Stomach (tissue), 9 donors: ENCODE results near the gene CLEC4G. TPM values are rescaled to one million over a fixed set of nuclear protein-coding genes. Genes with fewer than 3 reads are reported as not detected.

Source experiments
- DNase-seq, 2 donors: peaks; one replicate each; pipeline versions ENCODE4 v3.0.0 to v3.0.0-alpha.2; 2013 to 2019
- H3K27ac ChIP-seq, 5 donors: fragments of 200-600 bp in 4 of 5; sonication (generic) in 4 of 5; one replicate each; pipeline ENCODE4 v1.5.1; 2013 to 2019; ENCODE audit warnings: mild to moderate bottlenecking in 1 of 5, moderate library complexity in 1 of 5
- H3K27me3 ChIP-seq, 3 donors: fragments of 200-600 bp; sonication (generic); one replicate each; pipeline ENCODE4 v1.5.1; 2017 to 2019; ENCODE audit warnings: mixed run types in 1 of 3
- H3K36me3 ChIP-seq, 4 donors: fragments of 200-600 bp; sonication (generic); 1 replicate in 3 of 4; 2 replicates in 1 of 4; pipeline ENCODE4 v1.5.1; 2016 to 2019
- H3K4me1 ChIP-seq, 4 donors: fragments of 200-600 bp; sonication (generic); one replicate each; pipeline ENCODE4 v1.5.1; 2016 to 2019
- H3K4me3 ChIP-seq, 4 donors: fragments of 200-600 bp; sonication (generic) in 3 of 4; one replicate each; pipeline ENCODE4 v1.5.1; 2016 to 2019; ENCODE audit warnings: mild to moderate bottlenecking in 1 of 4
- H3K9me3 ChIP-seq, 4 donors: fragments of 200-600 bp; sonication (generic); one replicate each; pipeline ENCODE4 v1.5.1; 2016 to 2019
- EP300 ChIP-seq: sonication (generic); formaldehyde crosslinking; IDR thresholded peaks from one replicate; pipeline ENCODE4 v1.6.1; 2017; ENCODE audit warnings: antibody characterized with exemption
- POLR2A ChIP-seq, 4 donors: fragments of 450-650 bp; IDR thresholded peaks; one replicate each; pipeline ENCODE4 v1.6.1; 2016; ENCODE audit warnings: antibody characterized with exemption in 4 of 4, control low read depth in 2 of 4, mild to moderate bottlenecking in 1 of 4, moderate library complexity in 1 of 4
- POLR2AphosphoS5 ChIP-seq, 3 donors: sonication (generic); formaldehyde crosslinking; IDR thresholded peaks; one replicate each; pipeline ENCODE4 v1.6.1; 2016; ENCODE audit warnings: antibody characterized with exemption in 3 of 3
- WGBS, 5 donors: extraction: QIAGEN DNeasy Blood & Tissue Kit in 3 of 5; methylation state at CpG; one replicate each; pipeline versions ENCODE4 v1.1.5 to v1.1.7; 2013 to 2018; 5-methylcytosine and 5-hydroxymethylcytosine counted together
- intact Hi-C: fragments of 100-400 bp; cut with DNase I; formaldehyde crosslinking; loops from one replicate; pipeline ENCODE4 v1.15.1; 2023; ENCODE audit warnings: low total_unique reads
- polyA plus RNA-seq, 3 donors: library from polyadenylated mRNA; stranded (reverse); fragments of 200-250 nt; gene quantifications; one replicate each; pipeline ENCODE4 v1.2.3, GENCODE V29; 2013
- total RNA-seq, 5 donors: library from RNA; depleted of rRNA; stranded (reverse); fragments of >200 nt; gene quantifications; one replicate each; pipeline versions ENCODE4 v1.1.0 to v1.2.3, GENCODE V29; 2014 to 2016
- TF ChIP-seq, protein P1 (sequence below), 7 experiments: fragments of 450-650 bp in 4 of 7; fragments of 200-600 bp in 3 of 7; sonication (generic) in 3 of 7; IDR thresholded peaks; one replicate each; pipeline ENCODE4 v1.5.1; 2016 to 2019; ENCODE audit warnings: antibody characterized with exemption in 7 of 7, control low read depth in 2 of 7, mild to moderate bottlenecking in 1 of 7
- donor health status: healthy with polysubstance abuse.
- donor health status: Bipolar disorder and iron deficiency.
- donor health status: healthy.

The CLEC4G gene
- total and polyA plus RNA-seq, 8 donors, result 0.25 to 1.2 (median 0.69) TPM; not detected in 4

DNA sequence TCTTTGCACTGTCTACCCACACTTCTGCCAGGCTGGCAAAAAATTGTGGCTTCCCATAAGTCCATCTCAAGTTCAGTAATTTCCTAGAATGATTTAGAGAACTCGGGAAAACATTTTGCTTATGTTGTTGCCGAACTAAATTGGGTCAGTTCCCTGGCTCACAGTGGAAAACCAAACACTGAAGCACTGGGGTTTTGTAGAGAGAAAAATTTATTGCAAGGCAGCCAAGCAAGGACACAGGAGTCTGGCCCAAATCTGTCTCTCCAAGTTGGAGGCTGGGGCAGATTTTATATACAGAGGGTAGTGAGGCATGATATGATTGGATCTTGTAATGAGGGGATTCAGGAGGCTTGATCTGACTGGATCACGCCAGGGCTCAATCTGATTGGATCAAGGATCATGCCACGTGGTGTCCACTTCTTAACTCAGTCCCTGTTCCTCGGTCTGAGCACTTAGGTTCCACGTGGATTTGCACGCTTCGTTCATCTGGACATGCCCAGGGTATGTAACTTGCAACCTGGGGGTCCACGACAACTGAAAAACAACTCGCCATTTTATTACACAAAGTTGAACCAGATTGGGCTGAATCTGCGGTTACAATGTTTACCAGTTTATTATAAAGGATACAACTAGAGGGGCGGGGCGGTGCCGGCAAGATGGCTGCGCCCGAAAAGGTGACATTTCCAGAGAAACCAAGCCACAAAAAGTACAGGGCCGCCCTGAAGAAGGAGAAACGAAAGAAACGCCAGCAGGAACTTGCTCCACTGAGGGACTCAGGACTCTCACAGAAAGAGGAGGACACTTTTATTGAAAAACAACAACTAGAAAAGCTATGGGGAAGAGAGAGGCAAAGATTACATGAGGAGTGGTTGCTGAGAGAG, 8.1 kb upstream of the CLEC4G start:
- H3K9me3 ChIP-seq, result no peaks in the 10 kb centered on the region
- H3K27ac ChIP-seq, result peak overlapping the region in 1 of 5 donors; percentile 7

DNA sequence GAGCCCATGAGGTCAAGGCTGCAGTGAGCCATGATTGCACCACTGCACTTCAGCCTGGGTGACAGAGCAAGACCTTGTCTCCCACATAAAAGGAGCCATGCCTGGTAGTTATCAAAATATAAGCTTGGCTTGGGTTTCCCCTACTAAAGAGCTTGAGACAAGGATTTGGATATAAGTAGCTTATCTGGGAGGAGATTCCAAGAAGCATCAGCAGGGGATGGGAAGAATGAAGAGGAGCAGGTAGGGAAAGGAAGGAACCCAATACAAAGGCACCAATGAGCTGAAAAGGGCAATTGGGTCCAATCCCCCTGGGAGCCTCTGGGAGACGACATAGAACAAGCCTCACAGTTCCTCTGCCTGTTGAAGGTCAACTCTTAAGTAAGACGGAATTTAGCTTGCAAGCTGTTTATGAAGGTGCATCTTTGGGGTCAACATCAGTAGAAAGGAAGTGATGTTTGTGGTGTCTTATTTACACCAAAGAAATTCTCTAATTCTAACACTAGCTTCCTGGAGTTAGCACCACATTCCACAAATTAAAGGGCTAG, 7.4 kb upstream of the CLEC4G start:
- H3K36me3 ChIP-seq, result no peaks in the 10 kb centered on the region
- peaks cover 0 to 25% (median 0%) of the 10 kb centered on the region in 3 donors for H3K27me3 ChIP-seq
- H3K4me3 ChIP-seq, result no peak overlapping the region
- H3K27ac ChIP-seq, result peak overlapping the region in 1 of 5 donors; percentile 7
- WGBS, 5 donors, result 26 to 43% (median 37%) methylated on average over 2 of the region's 2 CpGs
- intact Hi-C loops, result no loop called here
- H3K4me1 ChIP-seq, result no peaks in the 10 kb centered on the region
- no peak for DNase-seq
- H3K9me3 ChIP-seq, result no peaks in the 10 kb centered on the region
- TF ChIP-seq POLR2AphosphoS5 (IDR thresholded peaks at IDR 0.05), result no peak
- TF ChIP-seq POLR2A (IDR thresholded peaks at IDR 0.05), result no peak
- no peak for TF ChIP-seq EP300
- TF ChIP-seq, protein P1, sequence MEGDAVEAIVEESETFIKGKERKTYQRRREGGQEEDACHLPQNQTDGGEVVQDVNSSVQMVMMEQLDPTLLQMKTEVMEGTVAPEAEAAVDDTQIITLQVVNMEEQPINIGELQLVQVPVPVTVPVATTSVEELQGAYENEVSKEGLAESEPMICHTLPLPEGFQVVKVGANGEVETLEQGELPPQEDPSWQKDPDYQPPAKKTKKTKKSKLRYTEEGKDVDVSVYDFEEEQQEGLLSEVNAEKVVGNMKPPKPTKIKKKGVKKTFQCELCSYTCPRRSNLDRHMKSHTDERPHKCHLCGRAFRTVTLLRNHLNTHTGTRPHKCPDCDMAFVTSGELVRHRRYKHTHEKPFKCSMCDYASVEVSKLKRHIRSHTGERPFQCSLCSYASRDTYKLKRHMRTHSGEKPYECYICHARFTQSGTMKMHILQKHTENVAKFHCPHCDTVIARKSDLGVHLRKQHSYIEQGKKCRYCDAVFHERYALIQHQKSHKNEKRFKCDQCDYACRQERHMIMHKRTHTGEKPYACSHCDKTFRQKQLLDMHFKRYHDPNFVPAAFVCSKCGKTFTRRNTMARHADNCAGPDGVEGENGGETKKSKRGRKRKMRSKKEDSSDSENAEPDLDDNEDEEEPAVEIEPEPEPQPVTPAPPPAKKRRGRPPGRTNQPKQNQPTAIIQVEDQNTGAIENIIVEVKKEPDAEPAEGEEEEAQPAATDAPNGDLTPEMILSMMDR (IDR thresholded peaks at IDR 0.05), result no peak

More for the DNA sequence above, 8.1 kb upstream of the CLEC4G start:
- no peak for TF ChIP-seq POLR2A (IDR thresholded peaks at IDR 0.05)
- H3K4me1 ChIP-seq, result no peaks in the 10 kb centered on the region
- H3K36me3 ChIP-seq, result no peaks in the 10 kb centered on the region
- DNase-seq, result no peak
- no peak overlapping the region for H3K4me3 ChIP-seq
- H3K27me3 ChIP-seq, result peaks cover 0 to 25% (median 0%) of the 10 kb centered on the region in 3 donors
- intact Hi-C loops, result no loop called here
- 73 to 80% (median 77%) methylated on average over 19 of the region's 19 CpGs for WGBS, 5 donors

DNA sequence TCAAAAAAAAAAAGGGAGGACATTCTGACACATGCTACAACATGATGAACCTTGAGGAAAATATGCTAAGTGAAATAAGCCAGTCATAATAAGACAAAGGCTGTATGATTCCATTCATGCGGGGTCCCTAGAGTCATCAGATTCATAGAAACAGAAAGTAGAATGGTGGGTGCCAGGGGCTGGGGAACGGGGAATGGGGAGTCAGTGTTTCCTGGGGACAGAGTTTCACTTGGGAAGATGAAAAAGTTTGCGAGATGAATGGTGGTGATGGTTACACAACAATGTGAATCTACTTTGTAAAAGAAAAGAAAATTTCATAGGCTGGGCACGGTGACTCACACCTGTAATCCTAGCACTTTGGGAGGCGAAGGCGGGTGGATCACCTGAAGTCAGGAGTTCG, 6.1 kb upstream of the CLEC4G start:
- Histone ChIP-seq H3K36me3 (no peaks in the 10 kb centered on the region), H3K27me3 (peaks cover 0 to 27% (median 0%) of the 10 kb centered on the region in 3 donors), H3K4me3 (no peak overlapping the region), H3K9me3 (no peaks in the 10 kb centered on the region), H3K27ac (no peak overlapping the region), H3K4me1 (no peaks in the 10 kb centered on the region)
- no peak for DNase-seq
- TF ChIP-seq, protein P1 (IDR thresholded peaks at IDR 0.05), result no peak
- TF ChIP-seq EP300 (no peak), POLR2A (IDR thresholded peaks at IDR 0.05) (no peak), POLR2AphosphoS5 (IDR thresholded peaks at IDR 0.05) (no peak)
- 70 to 82% (median 78%) methylated on average over 7 of the region's 7 CpGs for WGBS, 5 donors
- intact Hi-C loops, result no loop called here

DNA sequence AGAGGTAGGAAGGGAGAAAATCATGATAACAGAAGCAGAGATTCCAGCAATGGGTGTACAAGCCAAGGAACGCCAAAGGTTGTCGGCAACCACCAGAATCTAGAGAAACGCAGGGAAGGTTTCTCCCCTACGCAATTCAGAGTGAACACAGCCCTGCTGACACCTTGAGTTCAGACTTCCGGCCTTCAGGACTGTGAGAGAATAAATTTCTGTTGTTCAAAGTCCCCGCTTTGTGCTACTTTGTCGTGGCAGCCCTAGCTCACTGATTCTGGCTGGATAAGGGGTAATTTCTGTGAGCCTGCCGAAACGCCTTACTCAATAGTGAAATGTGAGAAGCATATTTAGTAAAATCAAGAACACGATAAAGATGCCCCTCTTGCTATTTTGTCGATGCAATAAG, 5.3 kb upstream of the CLEC4G start:
- H3K27ac ChIP-seq, result no peak overlapping the region
- H3K4me3 ChIP-seq, result no peak overlapping the region
- 79 to 84% (median 83%) methylated on average over 11 of the region's 11 CpGs for WGBS, 5 donors
- DNase-seq, result no peak
- no peaks in the 10 kb centered on the region for H3K36me3 ChIP-seq
- intact Hi-C loops, result no loop called here
- H3K4me1 ChIP-seq, result no peaks in the 10 kb centered on the region
- H3K9me3 ChIP-seq, result no peaks in the 10 kb centered on the region
- TF ChIP-seq, protein P1 (IDR thresholded peaks at IDR 0.05), result no peak
- TF ChIP-seq EP300 (no peak), POLR2AphosphoS5 (IDR thresholded peaks at IDR 0.05) (no peak), POLR2A (IDR thresholded peaks at IDR 0.05) (no peak)
- H3K27me3 ChIP-seq, result peaks cover 0 to 35% (median 2%) of the 10 kb centered on the region in 3 donors
